Measurements from ENCODE around the gene TCF4.

TCF4 gene

GRCh38 chr18:55588111-55588869 is at the start of gene TCF4:
TCF4 (minus strand) TSS chr18:55588192; CDS start chr18:55587116, 1,076 bp downstream.
- DNase-seq = peak; percentile 7 to 30

GRCh38 chr18:55637204-55637603 is 49.2 kb upstream of the TCF4 start:
- DNase-seq = no peak

- no peak for DNase-seq
These were observed 47.4 kb upstream of the TCF4 start for GRCh38 chr18:55635439-55635838.

GRCh38 chr18:55634545-55634944 is 46.6 kb upstream of the TCF4 start:
- no peak for DNase-seq

GRCh38 chr18:55633032-55633431 is 45.0 kb upstream of the TCF4 start:
- DNase-seq = no peak

GRCh38 chr18:55629133-55629532 is 41.1 kb upstream of the TCF4 start:
- DNase-seq = no peak

- DNase-seq = no peak
These were observed 39.0 kb upstream of the TCF4 start for GRCh38 chr18:55627007-55627406.

- DNase-seq = no peak
These were observed 37.9 kb upstream of the TCF4 start for GRCh38 chr18:55625901-55626300.

GRCh38 chr18:55623626-55624025 is 35.6 kb upstream of the TCF4 start:
- DNase-seq = no peak

GRCh38 chr18:55610506-55610905 is 22.5 kb upstream of the TCF4 start:
- DNase-seq = no peak

GRCh38 chr18:55609160-55609825 is 21.3 kb upstream of the TCF4 start:
- no peak for DNase-seq

GRCh38 chr18:55608497-55608896 is 20.5 kb upstream of the TCF4 start:
- DNase-seq = no peak

- no peak for DNase-seq
These were observed 19.8 kb upstream of the TCF4 start for GRCh38 chr18:55607773-55608172.

GRCh38 chr18:55605733-55606338 is 17.8 kb upstream of the TCF4 start:
- no peak for DNase-seq

GRCh38 chr18:55603775-55604174 is 15.8 kb upstream of the TCF4 start:
- no peak for DNase-seq

- no peak for DNase-seq
These were observed 5.9 kb upstream of the TCF4 start for GRCh38 chr18:55593888-55594287.

- DNase-seq = no peak
These were observed 4.6 kb upstream of the TCF4 start for GRCh38 chr18:55592572-55592971.

- no peak for DNase-seq
These were observed 4.1 kb upstream of the TCF4 start for GRCh38 chr18:55592106-55592505.

- peak; percentile 87 to 96 for DNase-seq
These were observed 1.8 kb upstream of the TCF4 start for GRCh38 chr18:55589625-55590291.

- DNase-seq = no peak
These were observed 1.0 kb upstream of the TCF4 start for GRCh38 chr18:55588870-55589595.

- DNase-seq = peak in 1 of 2 donors; percentile 6
These were observed 428 bp downstream of the TCF4 start for GRCh38 chr18:55587418-55588110.

GRCh38 chr18:55585920-55586561 is 2.0 kb downstream of the TCF4 start:
- DNase-seq = peak in 1 of 2 donors; percentile 3

All from inflammatory macrophage treated with lipopolysaccharide for 1 hour (primary cell).